Esophagus squamous epithelium (tissue), 4 donors: ENCODE measurements around the gene NR6A1.

Experiments
- CTCF ChIP-seq, 6 experiments: fragments of 450-650 bp in 4 of 6; fragments of 200-600 bp in 2 of 6; sonication (generic) in 2 of 6; IDR thresholded peaks; one replicate each; pipeline ENCODE4 v1.5.1; 2016 to 2019; ENCODE audit warnings: antibody characterized with exemption in 6 of 6, mild to moderate bottlenecking in 4 of 6, moderate library complexity in 4 of 6
- POLR2A ChIP-seq, 4 donors: fragments of 450-650 bp; IDR thresholded peaks; one replicate each; pipeline ENCODE4 v1.6.1; 2017; ENCODE audit warnings: antibody characterized with exemption in 4 of 4, mild to moderate bottlenecking in 4 of 4, moderate library complexity in 3 of 4

- no peak for TF ChIP-seq POLR2A (IDR thresholded peaks at IDR 0.05)
- TF ChIP-seq CTCF (IDR thresholded peaks at IDR 0.05) = no peak
These were observed 258.3 kb downstream of the NR6A1 start for GRCh38 chr9:124512806-124513204.
